Gastroesophageal sphincter (tissue), 4 donors: ENCODE results near the gene NFKB1. TPM values are rescaled to one million over a fixed set of nuclear protein-coding genes. Genes with fewer than 3 reads are reported as not detected.

Source experiments
- ATAC-seq: fragments of 150-250 bp; one replicate; pipeline ENCODE4 v1.9.1; 2016; ENCODE audit warnings: mild to moderate bottlenecking, moderate library complexity
- H3K27ac ChIP-seq, 4 donors: fragments of 200-600 bp; sonication (generic) in 3 of 4; 1 replicate in 3 of 4; 2 replicates in 1 of 4; pipeline ENCODE4 v1.5.1; 2016 to 2019
- H3K27me3 ChIP-seq: fragments of 200-600 bp; sonication (generic); one replicate; pipeline ENCODE4 v1.5.1; 2019
- H3K36me3 ChIP-seq, 2 donors: fragments of 200-600 bp; sonication (generic); one replicate each; pipeline ENCODE4 v1.5.1; 2019; ENCODE audit warnings: control low read depth in 1 of 2
- H3K4me1 ChIP-seq, 3 donors: fragments of 200-600 bp; sonication (generic); 1 replicate in 2 of 3; 2 replicates in 1 of 3; pipeline ENCODE4 v1.5.1; 2016 to 2019; ENCODE audit warnings: control low read depth in 2 of 3
- H3K4me3 ChIP-seq, 2 donors: fragments of 200-600 bp; sonication (generic); one replicate each; pipeline ENCODE4 v1.5.1; 2019; ENCODE audit warnings: mild to moderate bottlenecking in 1 of 2, moderate library complexity in 1 of 2
- H3K9me3 ChIP-seq, 3 donors: fragments of 200-600 bp; sonication (generic); one replicate each; pipeline ENCODE4 v1.5.1; 2017 to 2019; ENCODE audit warnings: control low read depth in 2 of 3
- CTCF ChIP-seq, 4 experiments: fragments of 200-600 bp in 2 of 4; fragments of 450-650 bp in 2 of 4; sonication (generic) in 1 of 4; IDR thresholded peaks; one replicate each; pipeline ENCODE4 v1.5.1; 2017 to 2019; ENCODE audit warnings: antibody characterized with exemption in 4 of 4, mild to moderate bottlenecking in 2 of 4, moderate library complexity in 2 of 4
- EP300 ChIP-seq: sonication (generic); formaldehyde crosslinking; IDR thresholded peaks from one replicate; pipeline ENCODE4 v1.6.1; 2017; ENCODE audit warnings: antibody characterized with exemption, mild to moderate bottlenecking
- POLR2A ChIP-seq, 2 donors: fragments of 450-650 bp; IDR thresholded peaks; one replicate each; pipeline ENCODE4 v1.6.1; 2017; ENCODE audit warnings: antibody characterized with exemption in 2 of 2, mild to moderate bottlenecking in 2 of 2, moderate library complexity in 1 of 2
- POLR2AphosphoS5 ChIP-seq: sonication (generic); formaldehyde crosslinking; IDR thresholded peaks from one replicate; pipeline ENCODE4 v1.6.1; 2017; ENCODE audit warnings: antibody characterized with exemption
- WGBS, 2 donors: methylation state at CpG; one replicate each; pipeline ENCODE4 v1.1.5; 2018; ENCODE audit warnings: low coverage in 1 of 2; 5-methylcytosine and 5-hydroxymethylcytosine counted together
- total RNA-seq, 4 donors: library from RNA; depleted of rRNA; stranded (reverse); fragments of >200 nt; gene quantifications; one replicate each; pipeline ENCODE4 v1.1.0, GENCODE V29; 2016

Gene NFKB1
- total RNA-seq, 4 donors from 2014 or later, result 27.6 to 50.1 (median 43.8) TPM

- TF ChIP-seq POLR2A (IDR thresholded peaks at IDR 0.05) (no peak), EP300 (no peak), CTCF (IDR thresholded peaks at IDR 0.05) (no peak), POLR2AphosphoS5 (no peak)
- Histone ChIP-seq H3K27ac (no peak overlapping the region), H3K9me3 (no peaks in the 10 kb centered on the region), H3K36me3 (peaks cover 4 to 96% of the 10 kb centered on the region in 2 donors), H3K27me3 (no peaks in the 10 kb centered on the region), H3K4me3 (no peak overlapping the region), H3K4me1 (no peaks in the 10 kb centered on the region)
- 78 to 82% methylated on average over 3 to 6 of the region's 7 CpGs for WGBS, 2 donors
- no peak for ATAC-seq
These were observed 105.8 kb downstream of the NFKB1 start for GRCh38 chr4:102606846-102607450.

- TF ChIP-seq POLR2AphosphoS5 (no peak), POLR2A (IDR thresholded peaks at IDR 0.05) (no peak), CTCF (IDR thresholded peaks at IDR 0.05) (no peak), EP300 (no peak)
- WGBS, 2 donors, result 65 to 88% methylated on average over 1 of the region's 1 CpG
- no peaks in the 10 kb centered on the region for H3K27me3 ChIP-seq
- H3K4me1 ChIP-seq, result no peaks in the 10 kb centered on the region
- H3K9me3 ChIP-seq, result no peaks in the 10 kb centered on the region
- no peak overlapping the region for H3K27ac ChIP-seq
- H3K36me3 ChIP-seq, result peaks cover 4 to 96% of the 10 kb centered on the region in 2 donors
- no peak for ATAC-seq
- H3K4me3 ChIP-seq, result no peak overlapping the region
These were observed 107.0 kb downstream of the NFKB1 start for GRCh38 chr4:102608190-102608589.

GRCh38 chr4:102610007-102610406 is 108.8 kb downstream of the NFKB1 start:
- no peak for TF ChIP-seq POLR2A (IDR thresholded peaks at IDR 0.05)
- TF ChIP-seq POLR2AphosphoS5, result no peak
- TF ChIP-seq EP300, result no peak
- TF ChIP-seq CTCF (IDR thresholded peaks at IDR 0.05), result peak in 1 of 4 experiments; percentile 26
- Histone ChIP-seq H3K9me3 (no peaks in the 10 kb centered on the region), H3K36me3 (peaks cover 4 to 96% of the 10 kb centered on the region in 2 donors), H3K27me3 (no peaks in the 10 kb centered on the region), H3K4me1 (no peaks in the 10 kb centered on the region), H3K27ac (no peak overlapping the region), H3K4me3 (no peak overlapping the region)
- no peak for ATAC-seq

GRCh38 chr4:102610476-102610875 is 109.3 kb downstream of the NFKB1 start:
- WGBS, 2 donors, result 73 to 100% methylated on average over 1 to 3 of the region's 3 CpGs
- Histone ChIP-seq H3K4me3 (no peak overlapping the region), H3K27me3 (no peaks in the 10 kb centered on the region), H3K27ac (no peak overlapping the region), H3K9me3 (no peaks in the 10 kb centered on the region), H3K36me3 (peaks cover 4 to 96% of the 10 kb centered on the region in 2 donors), H3K4me1 (no peaks in the 10 kb centered on the region)
- TF ChIP-seq CTCF (IDR thresholded peaks at IDR 0.05) (no peak), EP300 (no peak), POLR2A (IDR thresholded peaks at IDR 0.05) (no peak), POLR2AphosphoS5 (no peak)
- no peak for ATAC-seq

- ATAC-seq, result no peak
- no peak overlapping the region for H3K27ac ChIP-seq
- peaks cover 4 to 100% of the 10 kb centered on the region in 2 donors for H3K36me3 ChIP-seq
- H3K4me1 ChIP-seq, result no peaks in the 10 kb centered on the region
- no peaks in the 10 kb centered on the region for H3K9me3 ChIP-seq
- no peaks in the 10 kb centered on the region for H3K27me3 ChIP-seq
- H3K4me3 ChIP-seq, result no peak overlapping the region
- TF ChIP-seq POLR2A (IDR thresholded peaks at IDR 0.05) (no peak), POLR2AphosphoS5 (no peak), EP300 (no peak), CTCF (IDR thresholded peaks at IDR 0.05) (no peak)
- 73 to 89% methylated on average over 2 of the region's 2 CpGs for WGBS, 2 donors
These were observed 111.1 kb downstream of the NFKB1 start for GRCh38 chr4:102612210-102612609.
